CD14-positive monocyte (primary cell): ENCODE measurements around the gene ACE. TPM values are rescaled to one million over a fixed set of nuclear protein-coding genes. Genes with fewer than 3 reads are reported as not detected.

Experiments
- DNase-seq, 3 donors: peaks; one replicate each; pipeline ENCODE4 v3.0.0-alpha.2; 2011 to 2022
- H2AFZ ChIP-seq: 2 replicates; pipeline ENCODE4 v1.6.0; 2012; ENCODE audit warnings: mild to moderate bottlenecking, low read depth, low read length, inconsistent platforms; ENCODE audit not compliant: insufficient read depth, poor library complexity, severe bottlenecking
- H3K27ac ChIP-seq, 2 donors: 1 replicate in 1 of 2; 2 replicates in 1 of 2; pipeline ENCODE4 v1.5.1; 2012 to 2013; ENCODE audit warnings: low read length in 2 of 2, control low read depth in 1 of 2, inconsistent platforms in 1 of 2, low read depth in 1 of 2, mild to moderate bottlenecking in 1 of 2
- H3K27me3 ChIP-seq, 2 donors: one replicate each; pipeline versions ENCODE4 v1.6.0 to v1.6.1; 2011 to 2013; ENCODE audit warnings: low read length in 2 of 2; ENCODE audit not compliant: control insufficient read depth in 2 of 2, insufficient read depth in 2 of 2
- H3K36me3 ChIP-seq, 2 donors: replicated peaks in 1 of 2; 1 replicate in 1 of 2; 2 replicates in 1 of 2; pipeline versions ENCODE4 v1.5.1 to v1.6.1; 2012 to 2013; ENCODE audit warnings: low read length in 2 of 2, control low read depth in 1 of 2, inconsistent platforms in 1 of 2, mild to moderate bottlenecking in 1 of 2; ENCODE audit not compliant: insufficient read depth in 2 of 2, control insufficient read depth in 1 of 2
- H3K4me1 ChIP-seq, 2 donors: 1 replicate in 1 of 2; 2 replicates in 1 of 2; pipeline versions ENCODE4 v1.5.1 to v1.6.1; 2012 to 2013; ENCODE audit warnings: low read length in 2 of 2, control low read depth in 1 of 2, inconsistent platforms in 1 of 2, mild to moderate bottlenecking in 1 of 2, moderate library complexity in 1 of 2; ENCODE audit not compliant: insufficient read depth in 2 of 2, control insufficient read depth in 1 of 2
- H3K4me2 ChIP-seq: replicated peaks from 2 replicates; pipeline ENCODE3; 2012; ENCODE audit warnings: low read length, moderate library complexity, mild to moderate bottlenecking; ENCODE audit not compliant: poor library complexity, severe bottlenecking; ENCODE audit errors: extremely low read depth
- H3K4me3 ChIP-seq, 3 experiments: fragments of 200-600 bp in 1 of 3; sonication (generic) in 1 of 3; replicated peaks in 1 of 3; 1 replicate in 2 of 3; 2 replicates in 1 of 3; pipeline ENCODE4 v1.5.1; 2011 to 2013; ENCODE audit warnings: low read length in 3 of 3, mild to moderate bottlenecking in 3 of 3, control low read depth in 2 of 3, low read depth in 2 of 3, inconsistent platforms in 1 of 3, moderate library complexity in 1 of 3
- H3K79me2 ChIP-seq: 2 replicates; pipeline ENCODE4 v1.6.0; 2012; ENCODE audit warnings: mild to moderate bottlenecking, control low read depth, inconsistent platforms, low read length, moderate library complexity; ENCODE audit not compliant: insufficient read depth
- H3K9ac ChIP-seq: 2 replicates; pipeline ENCODE4 v1.6.0; 2017; ENCODE audit warnings: low read length, mild to moderate bottlenecking; ENCODE audit not compliant: insufficient read depth, poor library complexity, severe bottlenecking
- H3K9me3 ChIP-seq, 2 donors: replicated peaks in 1 of 2; 1 replicate in 1 of 2; 2 replicates in 1 of 2; pipeline versions ENCODE4 v1.5.1 to v1.6.1; 2012 to 2013; ENCODE audit warnings: low read length in 2 of 2, control low read depth in 1 of 2; ENCODE audit not compliant: control insufficient read depth in 1 of 2, insufficient read depth in 1 of 2
- H4K20me1 ChIP-seq: 2 replicates; pipeline ENCODE4 v1.6.0; 2012; ENCODE audit warnings: mild to moderate bottlenecking, low read length, control low read depth, moderate library complexity; ENCODE audit not compliant: insufficient read depth
- H3K27ac Mint-ChIP-seq, 7 donors: one replicate each; pipeline ENCODE4 v1.8.0; 2020; ENCODE audit warnings: mild to moderate bottlenecking in 7 of 7, mixed read lengths in 7 of 7, moderate library complexity in 6 of 7, inconsistent platforms in 2 of 7
- H3K27me3 Mint-ChIP-seq, 3 donors: one replicate each; pipeline ENCODE4 v1.8.0; 2021 to 2022; ENCODE audit warnings: low read depth in 3 of 3, mild to moderate bottlenecking in 3 of 3, mixed read lengths in 3 of 3, moderate library complexity in 3 of 3, inconsistent platforms in 1 of 3
- H3K36me3 Mint-ChIP-seq, 2 donors: one replicate each; pipeline ENCODE4 v1.8.0; 2020; ENCODE audit warnings: mixed read lengths in 2 of 2, inconsistent platforms in 1 of 2, mild to moderate bottlenecking in 1 of 2
- H3K4me1 Mint-ChIP-seq: one replicate; pipeline ENCODE4 v1.8.0; 2020; ENCODE audit warnings: mild to moderate bottlenecking, mixed read lengths
- H3K4me3 Mint-ChIP-seq, 2 donors: one replicate each; pipeline ENCODE4 v1.8.0; 2020; ENCODE audit warnings: mild to moderate bottlenecking in 2 of 2, mixed read lengths in 2 of 2, moderate library complexity in 1 of 2
- H3K9me3 Mint-ChIP-seq, 7 donors: one replicate each; pipeline ENCODE4 v1.8.0; 2020 to 2022; ENCODE audit warnings: mixed read lengths in 7 of 7, mild to moderate bottlenecking in 6 of 7, moderate library complexity in 6 of 7, inconsistent platforms in 2 of 7
- CTCF ChIP-seq: fragments of 200-600 bp; IDR thresholded peaks from one replicate; pipeline ENCODE4 v1.8.0; 2022; ENCODE audit warnings: antibody characterized with exemption, mild to moderate bottlenecking
- WGBS: methylation state at CpG from one replicate; pipeline ENCODE4 v1.1.5; 2013; ENCODE audit warnings: missing lambda C conversion rate; ENCODE audit not compliant: insufficient coverage; 5-methylcytosine and 5-hydroxymethylcytosine counted together
- intact Hi-C, 2 donors: fragments of 100-400 bp; cut with micrococcal nuclease; formaldehyde crosslinking; loops; one replicate each; pipeline versions ENCODE4 v1.15.0 to v1.15.1; 2023
- polyA plus RNA-seq, 3 donors: library from polyadenylated mRNA; depleted of rRNA in 1 of 3; unstranded in 2 of 3; stranded (reverse) in 1 of 3; fragments of 300-500 nt in 2 of 3; fragments of >200 nt in 1 of 3; fragmentation: Illumina TruSeq in 2 of 3; gene quantifications; 1 replicate in 2 of 3; 2 replicates in 1 of 3; pipeline ENCODE4 v1.2.3, GENCODE V29; 2012 to 2021

ACE gene
- polyA plus RNA-seq, 3 donors = 0.55 TPM; not detected in 2

GRCh38 chr17:63480826-63481487, 4.1 kb downstream of the ACE start:
- no peak for DNase-seq
- intact Hi-C loops = no loop called here
- H3K27ac Mint-ChIP-seq = no peak overlapping the region
- peaks cover 19 to 35% (median 26%) of the 10 kb centered on the region in 3 donors for H3K27me3 Mint-ChIP-seq
- no peak overlapping the region for H3K27ac ChIP-seq
- H3K4me2 ChIP-seq = no peak overlapping the region
- H3K36me3 Mint-ChIP-seq = peaks cover 3 to 5% of the 10 kb centered on the region in 2 donors
- H3K4me1 ChIP-seq = peaks cover 9 to 21% of the 10 kb centered on the region in 2 donors
- H3K4me3 Mint-ChIP-seq = no peak overlapping the region
- 85% methylated on average over 8 of the region's 11 CpGs for WGBS
- H3K4me3 ChIP-seq = no peak overlapping the region
- H3K9me3 ChIP-seq = peaks cover 0 to 7% of the 10 kb centered on the region in 2 donors
- TF ChIP-seq CTCF = no peak
- H2AFZ ChIP-seq = no peak overlapping the region
- peaks cover 0 to 7% (median 2%) of the 10 kb centered on the region in 7 donors for H3K9me3 Mint-ChIP-seq
- H3K4me1 Mint-ChIP-seq = peaks cover 11% of the 10 kb centered on the region
- peaks cover 3 to 27% of the 10 kb centered on the region in 2 donors for H3K27me3 ChIP-seq
- H3K36me3 ChIP-seq = no peaks in the 10 kb centered on the region
- H4K20me1 ChIP-seq = no peaks in the 10 kb centered on the region
- no peaks in the 10 kb centered on the region for H3K79me2 ChIP-seq
- no peak overlapping the region for H3K9ac ChIP-seq

GRCh38 chr17:63481488-63481870, 4.6 kb downstream of the ACE start:
- 93% methylated on average over 14 of the region's 16 CpGs for WGBS
- no peak for DNase-seq
- intact Hi-C loops = no loop called here

More at GRCh38 chr17:63481488-63481870, 4.6 kb downstream of the ACE start:
- H3K4me3 ChIP-seq = no peak overlapping the region
- peaks cover 9% of the 10 kb centered on the region for H3K4me1 Mint-ChIP-seq
- H3K36me3 ChIP-seq = no peaks in the 10 kb centered on the region
- no peaks in the 10 kb centered on the region for H3K79me2 ChIP-seq
- no peaks in the 10 kb centered on the region for H4K20me1 ChIP-seq
- peaks cover 3 to 5% of the 10 kb centered on the region in 2 donors for H3K36me3 Mint-ChIP-seq
- H3K27me3 ChIP-seq = peaks cover 0 to 22% of the 10 kb centered on the region in 2 donors
- H3K4me1 ChIP-seq = peaks cover 9 to 18% of the 10 kb centered on the region in 2 donors
- no peak overlapping the region for H3K4me2 ChIP-seq
- no peak overlapping the region for H3K27ac Mint-ChIP-seq
- no peak overlapping the region for H3K4me3 Mint-ChIP-seq
- peaks cover 0 to 5% (median 2%) of the 10 kb centered on the region in 7 donors for H3K9me3 Mint-ChIP-seq
- no peak overlapping the region for H2AFZ ChIP-seq
- no peak overlapping the region for H3K9ac ChIP-seq
- peaks cover 0 to 7% of the 10 kb centered on the region in 2 donors for H3K9me3 ChIP-seq
- H3K27me3 Mint-ChIP-seq = peaks cover 15 to 30% (median 22%) of the 10 kb centered on the region in 3 donors
- TF ChIP-seq CTCF = no peak
- no peak overlapping the region for H3K27ac ChIP-seq
